ENCODE results near the gene CCSER1. TPM values are rescaled to one million over a fixed set of nuclear protein-coding genes. Genes with fewer than 3 reads are reported as not detected.

The CCSER1 gene
- total RNA-seq, 2 experiments from 2014 or later = not detected

DNA sequence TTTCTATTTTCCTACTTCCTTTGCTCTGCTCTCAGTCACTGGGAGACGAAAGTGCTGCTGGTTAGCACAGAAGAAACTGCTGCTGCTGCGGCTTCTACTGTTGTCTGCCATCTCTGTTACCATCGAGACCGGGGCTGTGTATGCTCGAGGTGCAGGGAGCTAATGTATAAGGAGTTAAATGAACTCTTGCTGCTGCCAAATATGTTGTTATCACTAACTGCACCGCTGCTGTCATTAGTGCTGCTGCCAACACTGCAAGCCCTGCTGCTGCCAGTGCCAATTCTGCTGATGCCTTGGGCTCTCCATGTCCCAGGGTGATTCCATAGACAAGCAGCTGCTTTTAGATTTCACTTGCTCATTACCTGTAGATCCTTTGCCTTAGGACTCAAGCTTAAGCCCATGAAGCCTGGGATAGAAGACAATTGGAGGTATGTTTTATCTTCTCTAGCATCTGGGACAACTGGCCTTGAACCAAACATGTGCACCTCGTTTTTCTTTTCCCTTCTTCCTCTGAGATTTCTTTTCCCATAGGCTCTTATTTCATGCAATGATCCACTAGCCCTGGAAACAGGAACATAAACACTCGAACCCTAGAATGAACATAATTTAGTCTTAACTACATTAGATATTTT lies 107.8 kb downstream of the CCSER1 start:
- Mint-ChIP-seq H3K4me3 (no peak overlapping the region), H3K27me3 (no peaks in the 10 kb centered on the region), H3K36me3 (ENCODE audit: low read depth) (no peaks in the 10 kb centered on the region), H3K4me1 (ENCODE audit: low read depth) (no peaks in the 10 kb centered on the region), H3K27ac (no peak overlapping the region), H3K9me3 (no peaks in the 10 kb centered on the region)
- intact Hi-C loops (cut with micrococcal nuclease) = no loop called here
- TF ChIP-seq, protein P1, sequence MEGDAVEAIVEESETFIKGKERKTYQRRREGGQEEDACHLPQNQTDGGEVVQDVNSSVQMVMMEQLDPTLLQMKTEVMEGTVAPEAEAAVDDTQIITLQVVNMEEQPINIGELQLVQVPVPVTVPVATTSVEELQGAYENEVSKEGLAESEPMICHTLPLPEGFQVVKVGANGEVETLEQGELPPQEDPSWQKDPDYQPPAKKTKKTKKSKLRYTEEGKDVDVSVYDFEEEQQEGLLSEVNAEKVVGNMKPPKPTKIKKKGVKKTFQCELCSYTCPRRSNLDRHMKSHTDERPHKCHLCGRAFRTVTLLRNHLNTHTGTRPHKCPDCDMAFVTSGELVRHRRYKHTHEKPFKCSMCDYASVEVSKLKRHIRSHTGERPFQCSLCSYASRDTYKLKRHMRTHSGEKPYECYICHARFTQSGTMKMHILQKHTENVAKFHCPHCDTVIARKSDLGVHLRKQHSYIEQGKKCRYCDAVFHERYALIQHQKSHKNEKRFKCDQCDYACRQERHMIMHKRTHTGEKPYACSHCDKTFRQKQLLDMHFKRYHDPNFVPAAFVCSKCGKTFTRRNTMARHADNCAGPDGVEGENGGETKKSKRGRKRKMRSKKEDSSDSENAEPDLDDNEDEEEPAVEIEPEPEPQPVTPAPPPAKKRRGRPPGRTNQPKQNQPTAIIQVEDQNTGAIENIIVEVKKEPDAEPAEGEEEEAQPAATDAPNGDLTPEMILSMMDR (IDR thresholded peaks at IDR 0.05) = no peak
- ChIA-PET CTCF (no interaction called here), POLR2A (interaction anchor here (0.6 kb wide), 1 partner anchor 177 kb away, joined by 4 read pairs; no protein-coding TSS in a partner anchor)
- DNase-seq (no peak), ATAC-seq (no peak)

DNA sequence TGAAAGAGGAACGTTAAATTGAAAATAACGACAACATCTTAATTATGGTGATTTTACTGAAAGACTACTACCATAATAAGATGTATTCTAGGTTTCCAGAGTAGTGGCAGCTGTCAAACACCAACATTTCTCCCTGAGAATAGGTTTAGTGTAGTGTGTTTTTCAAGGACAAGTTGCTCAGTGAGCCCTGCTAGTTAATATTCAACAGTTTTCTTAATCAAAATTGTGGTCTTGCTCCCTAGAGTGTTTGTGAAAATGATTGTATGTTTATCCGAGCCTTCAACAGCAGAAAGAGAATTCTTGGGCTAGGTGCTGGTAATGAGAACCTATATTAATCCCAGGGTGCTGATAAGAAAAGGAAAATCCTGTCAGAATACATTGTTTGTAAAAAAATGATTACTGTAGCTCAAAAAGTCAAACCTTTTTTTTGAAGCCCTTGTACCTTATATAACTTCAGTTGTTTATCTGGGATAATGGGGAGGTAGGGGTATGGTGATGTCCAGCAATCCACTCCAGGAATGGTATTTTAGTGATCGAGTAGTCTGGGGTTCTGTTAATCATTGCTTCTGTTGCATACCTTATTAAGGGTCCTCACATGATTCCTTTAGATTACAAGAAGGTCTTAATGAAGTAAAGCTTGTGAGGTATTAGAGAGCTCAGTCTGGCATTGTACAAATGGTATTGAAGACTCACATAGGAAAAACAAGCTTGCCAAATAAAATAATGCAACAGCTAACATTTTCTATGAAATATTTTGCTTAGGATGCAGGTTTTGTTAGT lies 110.7 kb downstream of the CCSER1 start:
- Mint-ChIP-seq H3K27me3 (no peaks in the 10 kb centered on the region), H3K36me3 (ENCODE audit: low read depth) (no peaks in the 10 kb centered on the region), H3K9me3 (no peaks in the 10 kb centered on the region), H3K4me3 (no peak overlapping the region), H3K27ac (no peak overlapping the region), H3K4me1 (ENCODE audit: low read depth) (no peaks in the 10 kb centered on the region)
- intact Hi-C loops (cut with micrococcal nuclease) = no loop called here
- DNase-seq (no peak), ATAC-seq (no peak)
- ChIA-PET CTCF (no interaction called here), POLR2A (no interaction called here)
- TF ChIP-seq, protein P1 (IDR thresholded peaks at IDR 0.05) = no peak

DNA sequence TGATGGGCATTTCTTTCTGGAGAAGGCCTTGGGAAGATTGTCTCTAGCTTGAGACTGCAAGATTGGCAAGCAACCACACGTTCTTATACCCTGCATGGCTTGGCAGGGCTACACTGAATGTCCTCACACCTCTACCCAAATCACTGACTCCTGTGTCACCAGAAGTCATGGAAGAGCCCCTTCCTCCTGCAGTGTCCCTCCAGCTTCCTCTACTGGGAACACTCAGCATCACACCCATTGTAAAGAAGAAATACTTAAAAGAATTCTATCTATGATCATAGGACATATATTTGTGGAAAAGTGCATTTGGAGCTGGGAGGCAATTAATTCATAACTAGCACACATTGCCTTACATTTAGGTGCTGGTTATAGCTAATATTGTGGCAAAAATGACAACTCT lies 113.1 kb downstream of the CCSER1 start:
- Mint-ChIP-seq H3K27ac (no peak overlapping the region), H3K36me3 (ENCODE audit: low read depth) (no peaks in the 10 kb centered on the region), H3K4me1 (ENCODE audit: low read depth) (no peaks in the 10 kb centered on the region), H3K9me3 (no peaks in the 10 kb centered on the region), H3K27me3 (no peaks in the 10 kb centered on the region), H3K4me3 (no peak overlapping the region)
- CTCF ChIA-PET = interaction anchor here (0.6 kb wide), 1 partner anchor 216 kb away, joined by 3 read pairs; no protein-coding TSS in a partner anchor
- intact Hi-C loops (cut with micrococcal nuclease) = no loop called here
- TF ChIP-seq, protein P1 (IDR thresholded peaks at IDR 0.05) = no peak
- ATAC-seq (no peak), DNase-seq (no peak)
- POLR2A ChIA-PET = no interaction called here

DNA sequence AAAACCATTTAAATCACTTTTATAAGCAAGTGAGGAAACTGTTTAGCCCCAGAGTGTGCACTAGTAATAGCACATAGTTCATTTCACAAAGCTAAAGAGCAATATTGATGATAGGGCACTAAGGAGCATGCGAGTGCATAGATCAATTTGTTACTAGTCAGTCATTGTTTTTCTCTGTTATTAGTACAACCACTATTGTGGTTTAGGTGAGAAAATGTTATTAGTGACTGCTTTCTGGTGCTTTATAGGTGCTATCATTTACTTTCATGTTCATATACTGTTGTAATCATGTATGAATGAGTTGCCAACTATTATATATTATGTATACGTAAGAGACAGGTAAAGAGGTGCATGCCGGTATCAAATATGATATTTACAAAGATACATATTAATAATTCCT lies 113.8 kb downstream of the CCSER1 start:
- Mint-ChIP-seq H3K4me3 (no peak overlapping the region), H3K27me3 (no peaks in the 10 kb centered on the region), H3K27ac (no peak overlapping the region), H3K9me3 (no peaks in the 10 kb centered on the region), H3K4me1 (ENCODE audit: low read depth) (no peaks in the 10 kb centered on the region), H3K36me3 (ENCODE audit: low read depth) (no peaks in the 10 kb centered on the region)
- no peak for DNase-seq
- ChIA-PET POLR2A (no interaction called here), CTCF (interaction anchor here (0.6 kb wide), 1 partner anchor 217 kb away, joined by 3 read pairs; no protein-coding TSS in a partner anchor)
- ATAC-seq = no peak
- TF ChIP-seq, protein P1 (IDR thresholded peaks at IDR 0.05) = no peak
- intact Hi-C loops (cut with micrococcal nuclease) = no loop called here

DNA sequence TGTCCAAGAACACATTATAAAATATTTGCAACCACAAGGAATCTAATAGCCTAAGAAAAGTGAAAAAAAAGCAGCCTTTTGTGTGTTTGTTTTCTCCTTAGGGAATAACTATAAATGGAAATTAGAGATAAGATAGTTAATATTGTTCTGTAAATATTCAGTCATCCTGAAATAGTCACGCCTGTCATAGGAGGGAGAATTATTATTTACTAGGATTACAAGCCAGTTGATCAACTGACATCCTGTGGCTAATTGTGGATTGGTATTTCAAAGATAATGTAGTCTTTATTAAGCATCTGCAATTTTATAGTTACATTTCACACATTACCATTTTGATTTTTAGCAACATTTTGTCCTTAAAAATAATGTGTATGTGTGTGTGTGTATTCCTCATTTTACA lies 118.6 kb downstream of the CCSER1 start:
- TF ChIP-seq, protein P1 (IDR thresholded peaks at IDR 0.05) = no peak
- no peak overlapping the region for H3K4me3 Mint-ChIP-seq
- ATAC-seq = no peak
- H3K36me3 Mint-ChIP-seq (ENCODE audit: low read depth) = no peaks in the 10 kb centered on the region
- H3K9me3 Mint-ChIP-seq = no peaks in the 10 kb centered on the region
- no peaks in the 10 kb centered on the region for H3K4me1 Mint-ChIP-seq (ENCODE audit: low read depth)
- no peak overlapping the region for H3K27ac Mint-ChIP-seq
- DNase-seq = no peak
- intact Hi-C loops (cut with micrococcal nuclease) = no loop called here
- ChIA-PET POLR2A (interaction anchor here (1.1 kb wide), 1 partner anchor 12 kb away, joined by 3 read pairs; no protein-coding TSS in a partner anchor), CTCF (no interaction called here)
- H3K27me3 Mint-ChIP-seq = no peaks in the 10 kb centered on the region

Data from activated CD8-positive, alpha-beta T cell treated with anti-CD3 and anti-CD28 coated beads for 36 hours (primary cell).